ENCODE results near the gene SPTBN4.

DNA sequence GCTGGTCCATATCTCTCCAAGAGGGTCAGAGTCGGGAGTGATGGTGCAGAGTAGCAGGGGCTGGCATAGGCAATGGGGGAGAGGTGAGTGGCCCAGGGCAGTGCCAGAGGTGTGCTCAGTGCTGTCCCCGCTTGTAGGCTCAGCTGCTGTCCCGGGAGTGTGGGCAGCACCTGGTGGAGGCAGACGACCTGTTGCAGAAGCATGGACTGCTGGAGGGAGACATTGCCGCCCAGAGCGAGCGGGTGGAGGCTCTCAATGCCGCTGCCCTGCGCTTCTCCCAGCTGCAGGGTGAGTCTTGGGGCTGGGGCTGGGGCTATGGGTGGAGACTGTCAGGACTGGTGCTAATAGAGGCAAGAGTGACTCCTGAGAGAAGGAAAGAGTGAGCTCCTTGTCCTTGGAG lies 39.3 kb downstream of the SPTBN4 start:
- no peak for TF ChIP-seq EZH2phosphoT487 (IDR thresholded peaks at IDR 0.05; ENCODE audit: borderline replicate concordance)
- TF ChIP-seq, protein P1, sequence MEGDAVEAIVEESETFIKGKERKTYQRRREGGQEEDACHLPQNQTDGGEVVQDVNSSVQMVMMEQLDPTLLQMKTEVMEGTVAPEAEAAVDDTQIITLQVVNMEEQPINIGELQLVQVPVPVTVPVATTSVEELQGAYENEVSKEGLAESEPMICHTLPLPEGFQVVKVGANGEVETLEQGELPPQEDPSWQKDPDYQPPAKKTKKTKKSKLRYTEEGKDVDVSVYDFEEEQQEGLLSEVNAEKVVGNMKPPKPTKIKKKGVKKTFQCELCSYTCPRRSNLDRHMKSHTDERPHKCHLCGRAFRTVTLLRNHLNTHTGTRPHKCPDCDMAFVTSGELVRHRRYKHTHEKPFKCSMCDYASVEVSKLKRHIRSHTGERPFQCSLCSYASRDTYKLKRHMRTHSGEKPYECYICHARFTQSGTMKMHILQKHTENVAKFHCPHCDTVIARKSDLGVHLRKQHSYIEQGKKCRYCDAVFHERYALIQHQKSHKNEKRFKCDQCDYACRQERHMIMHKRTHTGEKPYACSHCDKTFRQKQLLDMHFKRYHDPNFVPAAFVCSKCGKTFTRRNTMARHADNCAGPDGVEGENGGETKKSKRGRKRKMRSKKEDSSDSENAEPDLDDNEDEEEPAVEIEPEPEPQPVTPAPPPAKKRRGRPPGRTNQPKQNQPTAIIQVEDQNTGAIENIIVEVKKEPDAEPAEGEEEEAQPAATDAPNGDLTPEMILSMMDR (conservative IDR thresholded peaks at IDR 0.05; ENCODE audit: low read length) = no peak

Data from Loucy (cell line).